Activated CD4-positive, CD25-positive, alpha-beta regulatory T cell (primary cell): ENCODE measurements around the gene MYOC.
"Not testable (repeated sequence)": the region's sequence is repeated elsewhere in the genome, so short reads cannot be mapped to it uniquely, and the experiment has no call there.

ENCODE experiments used
- DNase-seq, 4 experiments: peaks; one replicate each; lab custom pipeline; 2025; lab: John Stamatoyannopoulos, UW

The MYOC gene

DNA sequence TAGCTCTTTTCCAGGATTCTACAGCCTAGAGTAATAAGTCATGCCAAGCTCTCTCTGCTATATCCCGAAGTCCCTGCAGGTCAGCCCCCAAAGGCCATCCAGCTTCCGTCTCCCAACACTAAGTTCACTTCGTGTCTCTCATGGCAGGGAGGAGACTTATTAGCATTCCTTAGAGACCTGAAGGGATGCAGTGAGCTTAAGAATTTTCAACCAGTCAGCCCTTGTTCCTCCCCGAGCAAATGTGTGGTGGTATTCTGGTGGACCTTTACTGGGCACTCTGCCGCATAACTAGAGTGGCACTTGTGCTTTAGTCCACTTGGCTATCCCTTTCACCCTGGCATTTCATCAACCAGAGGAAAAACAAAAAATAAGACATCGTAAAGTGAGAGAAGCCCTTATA lies 49.4 kb downstream of the MYOC start:
- not testable (repeated sequence) for DNase-seq

DNA sequence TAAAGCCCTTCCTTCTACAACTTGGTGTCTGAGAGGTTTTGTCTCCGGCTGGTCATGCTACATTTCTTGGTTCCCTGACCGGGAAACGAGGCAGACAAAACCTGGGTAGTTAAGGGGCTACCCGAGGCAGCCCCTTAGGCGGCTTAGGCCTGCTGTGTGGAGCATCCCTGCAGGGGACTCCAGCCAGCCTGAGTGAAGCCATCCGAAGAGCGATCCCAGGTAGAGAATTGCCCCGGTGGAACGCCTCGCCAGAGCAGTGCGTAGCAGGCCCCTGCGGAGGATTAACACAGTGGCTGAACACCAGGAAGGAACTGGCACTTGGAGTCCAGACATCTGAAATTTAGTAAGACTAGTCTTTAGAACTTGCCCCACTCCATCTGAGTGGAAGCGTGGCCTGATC lies 51.6 kb downstream of the MYOC start:
- no peak for DNase-seq

DNA sequence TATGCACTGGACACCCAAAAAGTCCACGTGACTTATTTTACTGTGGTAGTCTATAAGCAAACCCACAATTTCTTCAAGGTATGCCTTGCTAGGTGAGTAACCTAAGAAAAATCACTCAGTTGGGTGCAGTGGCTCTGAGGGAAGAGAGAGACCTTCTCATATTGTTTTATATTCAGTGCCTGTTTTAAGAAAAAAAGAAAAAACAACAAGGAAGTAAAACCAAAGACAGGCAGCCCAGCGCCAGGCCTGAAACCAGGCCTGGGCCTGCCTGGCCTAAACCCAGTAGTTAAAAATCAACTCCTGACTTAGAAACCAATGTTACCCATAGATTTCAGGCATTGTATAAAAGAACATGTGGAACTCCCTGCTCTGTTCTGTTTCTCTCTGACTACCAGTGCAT lies 52.2 kb downstream of the MYOC start:
- not testable (repeated sequence) for DNase-seq

DNA sequence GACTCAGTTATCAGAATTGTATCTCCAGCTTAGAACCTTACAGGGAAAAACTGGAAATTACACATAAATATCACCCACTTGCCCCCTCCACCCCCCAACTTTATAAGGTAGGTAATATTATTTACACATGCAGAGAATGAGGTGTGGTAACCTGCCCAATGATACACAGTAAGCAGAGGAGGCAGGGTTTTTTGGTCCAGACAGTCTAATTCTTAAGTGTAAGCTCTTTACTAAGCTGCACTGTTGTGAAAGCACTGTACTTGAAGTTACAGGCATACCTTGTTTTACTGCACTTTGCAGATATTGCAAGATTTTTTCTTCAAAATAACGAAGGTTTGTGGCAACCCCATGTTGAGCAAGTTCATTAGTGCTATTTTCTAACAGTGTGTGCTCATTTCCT lies 55.3 kb downstream of the MYOC start:
- no peak for DNase-seq

DNA sequence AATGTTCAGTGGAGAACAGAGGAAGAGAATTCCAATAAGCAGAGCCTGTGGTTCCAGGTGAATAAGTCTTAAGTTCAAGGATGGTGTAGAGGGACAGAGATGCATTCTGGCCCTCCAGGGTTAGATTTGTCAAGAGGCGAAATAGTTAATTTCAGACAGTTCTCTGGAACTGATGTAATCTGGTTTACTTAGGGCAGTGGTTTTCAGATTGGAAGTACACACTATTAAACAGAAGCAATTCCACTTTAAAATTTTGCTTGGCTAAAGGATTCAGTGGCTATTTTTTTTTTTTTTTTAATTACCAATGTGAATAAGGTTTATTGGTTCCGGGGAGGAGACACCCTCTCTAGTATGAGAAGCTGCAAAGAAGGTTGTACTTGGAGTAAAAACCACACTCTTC lies 55.8 kb downstream of the MYOC start:
- no peak for DNase-seq

DNA sequence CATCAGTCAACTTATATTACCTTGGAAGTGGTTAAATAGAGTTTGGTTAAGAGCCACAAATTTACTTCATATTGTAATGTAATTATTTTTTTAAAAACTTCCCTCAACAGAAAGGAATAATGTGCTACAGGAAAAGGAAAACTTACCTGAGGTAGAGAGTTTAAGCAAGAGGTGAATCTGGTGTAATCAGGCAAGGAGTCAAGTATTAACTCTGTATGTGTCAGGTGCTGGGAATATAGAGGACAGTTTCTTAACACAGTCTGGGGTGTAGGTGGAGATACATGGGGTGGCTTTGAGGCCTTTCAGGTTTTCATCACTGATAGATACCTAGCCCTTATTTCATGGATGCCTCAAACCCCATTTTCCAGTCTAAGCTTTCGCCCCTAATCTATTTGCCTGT lies 56.4 kb downstream of the MYOC start:
- DNase-seq = no peak

DNA sequence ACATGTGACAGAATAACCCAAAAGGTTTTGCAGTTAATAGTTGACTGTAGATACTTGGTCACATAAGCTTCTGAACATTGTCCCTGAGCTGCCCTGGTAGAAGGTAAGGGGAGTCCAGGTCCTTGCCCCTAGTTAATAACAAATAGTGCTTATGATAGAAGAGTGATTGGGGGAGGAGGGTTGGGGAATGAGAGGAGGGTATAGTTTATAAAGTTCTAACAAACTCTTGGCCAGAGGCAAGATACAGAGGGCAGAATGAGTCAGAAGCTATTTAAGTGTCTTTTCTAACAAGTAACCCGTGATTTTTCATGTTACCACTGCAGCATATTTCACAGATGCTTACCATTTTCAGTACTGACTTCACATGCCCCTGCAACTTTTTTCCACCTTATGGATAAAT lies 57.2 kb downstream of the MYOC start:
- DNase-seq = no peak

DNA sequence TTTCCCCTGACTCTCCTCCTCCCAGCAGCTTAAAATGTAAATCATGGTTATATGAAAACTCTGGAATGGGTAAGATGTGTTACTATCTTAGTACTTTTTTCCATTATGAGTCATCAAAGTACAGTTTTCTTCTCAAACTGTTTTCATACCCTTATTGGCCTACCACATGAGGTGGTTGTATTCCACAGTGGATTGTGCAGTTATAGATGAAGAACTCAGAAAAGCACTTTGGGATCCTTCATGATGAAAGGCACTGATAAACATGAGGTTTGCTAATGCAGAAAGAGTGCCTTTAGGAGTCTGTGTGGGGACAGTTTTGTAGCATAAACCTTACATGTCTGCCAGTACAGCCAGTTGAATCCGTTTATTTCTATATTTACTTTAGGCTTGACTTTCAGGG lies 62.5 kb downstream of the MYOC start:
- no peak for DNase-seq

DNA sequence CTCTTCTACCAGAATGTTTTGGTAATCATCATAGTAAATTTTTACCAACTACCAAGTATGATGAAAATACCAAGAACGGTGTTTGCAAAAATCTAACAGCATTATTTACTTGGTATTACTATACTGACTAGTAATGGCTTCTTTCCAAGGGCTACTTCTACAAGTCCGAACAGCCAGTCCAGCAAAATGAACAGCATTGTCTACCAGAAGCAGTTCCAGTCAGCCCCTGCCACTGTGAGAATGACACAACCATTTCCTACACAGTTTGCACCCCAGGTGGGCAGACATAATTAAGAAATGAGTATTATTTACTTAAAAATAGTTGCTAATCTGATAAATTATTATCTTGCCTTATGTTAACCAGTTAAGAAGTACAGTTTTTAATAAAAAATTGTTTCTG lies 64.3 kb downstream of the MYOC start:
- no peak for DNase-seq

DNA sequence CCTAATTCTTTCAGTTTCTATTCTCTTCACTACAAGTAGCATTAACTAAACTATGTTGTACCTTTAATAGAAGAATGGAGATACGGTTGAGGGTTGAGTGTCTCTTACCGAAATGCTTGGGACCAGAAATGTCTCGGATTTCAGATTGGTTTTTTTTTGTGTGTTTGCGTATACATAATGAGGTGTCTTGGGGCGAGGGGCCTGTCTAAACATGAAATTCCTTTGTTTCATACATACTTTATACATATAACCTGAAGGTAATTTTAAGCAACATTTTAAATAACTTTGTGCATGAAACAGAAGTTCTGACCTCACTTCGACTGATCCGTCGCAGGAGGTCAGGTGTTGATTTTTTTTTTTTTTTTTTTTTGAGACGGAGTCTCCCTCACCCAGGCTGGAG lies 66.8 kb downstream of the MYOC start:
- no peak for DNase-seq
